Loucy (cell line): ENCODE measurements around the gene FRAS1.
A peak's percentile ranks its signal among the peaks of the same experiment; 100 is the strongest.

Experiments used
- H2AFZ ChIP-seq: fragments of 200-600 bp; sonication (generic); 2 replicates; pipeline ENCODE4 v1.6.0; 2016; ENCODE audit warnings: antibody characterized with exemption, mild to moderate bottlenecking, low read length, moderate library complexity
- H3F3A ChIP-seq: fragments of 200-600 bp; 2 replicates; pipeline ENCODE4 v1.6.0; 2016; ENCODE audit warnings: antibody characterized with exemption, low read depth, mild to moderate bottlenecking
- H3K27me3 ChIP-seq: fragments of 200-600 bp; sonication (generic); 2 replicates; pipeline ENCODE4 v1.6.1; 2014; ENCODE audit warnings: low read length, mild to moderate bottlenecking; ENCODE audit not compliant: insufficient read depth, poor library complexity, severe bottlenecking
- H3K36me3 ChIP-seq: fragments of 200-600 bp; sonication (generic); 2 replicates; pipeline ENCODE4 v1.6.1; 2016; ENCODE audit warnings: low read length; ENCODE audit not compliant: insufficient read depth
- H3K4me1 ChIP-seq: fragments of 200-600 bp; sonication (generic); 2 replicates; pipeline ENCODE4 v1.5.1; 2014; ENCODE audit warnings: low read length, mild to moderate bottlenecking; ENCODE audit not compliant: insufficient read depth, poor library complexity, severe bottlenecking
- H3K4me2 ChIP-seq: fragments of 200-600 bp; sonication (generic); 2 replicates; pipeline ENCODE4 v1.6.0; 2014; ENCODE audit warnings: antibody characterized with exemption, low read length, low read depth, mild to moderate bottlenecking; ENCODE audit not compliant: poor library complexity, severe bottlenecking
- H3K4me3 ChIP-seq: fragments of 200-600 bp; sonication (generic); 2 replicates; pipeline ENCODE4 v1.5.1; 2014; ENCODE audit warnings: low read length, mild to moderate bottlenecking, mixed read lengths; ENCODE audit not compliant: poor library complexity, severe bottlenecking
- H3K79me2 ChIP-seq: fragments of 200-600 bp; sonication (generic); 2 replicates; pipeline ENCODE4 v1.6.1; 2014; ENCODE audit warnings: low read length; ENCODE audit not compliant: insufficient read depth
- H3K9ac ChIP-seq: fragments of 200-600 bp; sonication (generic); 2 replicates; pipeline ENCODE4 v1.6.0; 2014; ENCODE audit warnings: mild to moderate bottlenecking, low read depth, low read length, moderate library complexity; ENCODE audit not compliant: poor library complexity, severe bottlenecking
- H3K9me2 ChIP-seq: fragments of 200-600 bp; sonication (generic); replicated peaks from 2 replicates; pipeline ENCODE4 v1.6.1; 2016; ENCODE audit warnings: low read depth, low read length, mixed read lengths
- H3K9me3 ChIP-seq: fragments of 200-600 bp; sonication (generic); 2 replicates; pipeline ENCODE4 v1.6.1; 2014; ENCODE audit warnings: mild to moderate bottlenecking, antibody characterized with exemption, low read length, low read depth; ENCODE audit not compliant: insufficient read depth
- H4K20me1 ChIP-seq: fragments of 200-600 bp; sonication (generic); 2 replicates; pipeline ENCODE4 v1.6.0; 2014; ENCODE audit warnings: antibody characterized with exemption, low read length, mild to moderate bottlenecking; ENCODE audit not compliant: insufficient read depth, poor library complexity, severe bottlenecking
- CTCF ChIP-seq: fragments of 200-600 bp; sonication (generic); conservative IDR thresholded peaks from 2 replicates; pipeline ENCODE4 v1.5.1; 2014; ENCODE audit warnings: mild to moderate bottlenecking, antibody characterized with exemption, low read length
- EZH2phosphoT487 ChIP-seq: fragments of 200-600 bp; IDR thresholded peaks from 2 replicates; pipeline ENCODE4 v1.6.1; 2018; ENCODE audit warnings: antibody characterized with exemption, mild to moderate bottlenecking, moderate library complexity, borderline replicate concordance

Gene FRAS1

GRCh38 chr4:78293348-78293747 is 236.2 kb downstream of the FRAS1 start:
- Histone ChIP-seq H3K9ac (no peak overlapping the region), H3K79me2 (no peaks in the 10 kb centered on the region), H3K4me2 (no peak overlapping the region)

GRCh38 chr4:78293821-78294301 is 236.7 kb downstream of the FRAS1 start:
- TF ChIP-seq CTCF (0 out of 2 replicates have a peak, but pooled peaks have one; percentile 9), EZH2phosphoT487 (no peak)
- Histone ChIP-seq H3K4me3 (no peak overlapping the region), H3F3A (no peaks in the 10 kb centered on the region), H3K4me1 (no peaks in the 10 kb centered on the region), H3K27me3 (no peaks in the 10 kb centered on the region), H2AFZ (peak overlapping the region; percentile 20; the same call in 1 of the 2 replicates), H3K4me2 (no peak overlapping the region), H3K9me2 (no peaks in the 10 kb centered on the region), H3K36me3 (no peaks in the 10 kb centered on the region), H3K79me2 (no peaks in the 10 kb centered on the region), H3K9me3 (no peaks in the 10 kb centered on the region), H4K20me1 (no peaks in the 10 kb centered on the region), H3K9ac (no peak overlapping the region)

More at GRCh38 chr4:78293348-78293747, 236.2 kb downstream of the FRAS1 start:
- Histone ChIP-seq H3K27me3 (no peaks in the 10 kb centered on the region), H3K4me3 (no peak overlapping the region), H4K20me1 (no peaks in the 10 kb centered on the region), H3K4me1 (no peaks in the 10 kb centered on the region), H3K9me2 (no peaks in the 10 kb centered on the region), H3K9me3 (no peaks in the 10 kb centered on the region), H3K36me3 (no peaks in the 10 kb centered on the region), H3F3A (no peaks in the 10 kb centered on the region), H2AFZ (no peak overlapping the region)
- TF ChIP-seq EZH2phosphoT487: no peak
- TF ChIP-seq CTCF: no peak

DNA sequence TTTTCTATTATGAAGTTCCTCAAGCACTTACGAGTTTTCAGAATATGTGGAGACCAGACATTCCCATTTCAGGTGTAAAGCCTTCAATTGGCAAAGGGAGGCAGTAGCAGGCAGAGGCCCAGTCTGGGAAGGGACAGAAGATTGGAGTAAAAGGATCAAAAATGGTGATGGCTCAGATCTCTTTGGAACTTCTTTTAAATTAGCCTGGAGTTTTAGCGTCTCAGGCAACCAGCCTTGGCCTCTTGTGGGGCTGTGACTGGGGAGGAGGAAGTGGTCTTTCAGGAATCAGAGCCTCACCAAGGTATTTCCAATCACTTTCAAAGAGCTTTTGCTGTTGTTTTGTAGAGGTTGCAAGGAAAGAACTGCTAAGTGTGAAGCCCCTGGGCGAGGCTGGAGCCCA is 239.1 kb downstream of the FRAS1 start:
- Histone ChIP-seq H3K79me2 (no peaks in the 10 kb centered on the region), H3K9me2 (no peaks in the 10 kb centered on the region), H2AFZ (no peak overlapping the region), H3K4me3 (no peak overlapping the region), H3K9ac (no peak overlapping the region), H3F3A (no peaks in the 10 kb centered on the region), H3K4me1 (no peaks in the 10 kb centered on the region), H3K4me2 (no peak overlapping the region), H3K9me3 (no peaks in the 10 kb centered on the region; the same call in 1 of the 2 replicates), H4K20me1 (no peaks in the 10 kb centered on the region), H3K36me3 (no peaks in the 10 kb centered on the region), H3K27me3 (no peaks in the 10 kb centered on the region)
- TF ChIP-seq EZH2phosphoT487: no peak
- TF ChIP-seq CTCF: no peak
